ENCODE results near the gene UBQLN1.

The UBQLN1 gene

DNA sequence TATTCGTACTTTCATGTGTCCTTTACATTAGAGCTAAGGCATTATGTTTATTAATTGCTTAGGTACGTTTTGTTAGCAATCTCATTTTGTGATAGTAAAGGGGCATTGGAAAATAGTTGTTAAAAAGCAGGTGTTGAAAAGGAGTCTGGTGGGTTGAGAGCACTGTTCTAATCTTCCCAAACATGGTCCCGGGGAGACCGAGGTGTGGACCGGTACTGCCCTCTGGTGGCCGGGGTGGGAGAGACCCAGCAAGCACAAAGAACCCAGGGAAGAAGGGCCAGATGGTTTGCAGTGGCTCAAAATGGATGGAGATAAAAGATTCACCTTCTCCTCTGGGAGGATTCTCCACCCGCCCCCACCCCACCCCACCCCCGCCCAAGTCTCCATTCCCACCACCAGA lies 58.7 kb downstream of the UBQLN1 start:
- ChIA-PET POLR2A (ENCODE audit: low non-redundant PET) (no interaction called here), CTCF (interaction anchor here (0.6 to 1.4 kb wide), 12 partner anchors 9 to 607 kb away, joined by 3 to 8 read pairs (median 4); partner anchors contain the start of gene UBQLN1)
- TF ChIP-seq, protein P1, sequence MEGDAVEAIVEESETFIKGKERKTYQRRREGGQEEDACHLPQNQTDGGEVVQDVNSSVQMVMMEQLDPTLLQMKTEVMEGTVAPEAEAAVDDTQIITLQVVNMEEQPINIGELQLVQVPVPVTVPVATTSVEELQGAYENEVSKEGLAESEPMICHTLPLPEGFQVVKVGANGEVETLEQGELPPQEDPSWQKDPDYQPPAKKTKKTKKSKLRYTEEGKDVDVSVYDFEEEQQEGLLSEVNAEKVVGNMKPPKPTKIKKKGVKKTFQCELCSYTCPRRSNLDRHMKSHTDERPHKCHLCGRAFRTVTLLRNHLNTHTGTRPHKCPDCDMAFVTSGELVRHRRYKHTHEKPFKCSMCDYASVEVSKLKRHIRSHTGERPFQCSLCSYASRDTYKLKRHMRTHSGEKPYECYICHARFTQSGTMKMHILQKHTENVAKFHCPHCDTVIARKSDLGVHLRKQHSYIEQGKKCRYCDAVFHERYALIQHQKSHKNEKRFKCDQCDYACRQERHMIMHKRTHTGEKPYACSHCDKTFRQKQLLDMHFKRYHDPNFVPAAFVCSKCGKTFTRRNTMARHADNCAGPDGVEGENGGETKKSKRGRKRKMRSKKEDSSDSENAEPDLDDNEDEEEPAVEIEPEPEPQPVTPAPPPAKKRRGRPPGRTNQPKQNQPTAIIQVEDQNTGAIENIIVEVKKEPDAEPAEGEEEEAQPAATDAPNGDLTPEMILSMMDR (conservative IDR thresholded peaks at IDR 0.05; ENCODE audit: low read depth) = peak; percentile 65
- H3K27ac ChIP-seq = no peak overlapping the region
- DNase-seq (ENCODE audit: low spot score) = peak; percentile 73

DNA sequence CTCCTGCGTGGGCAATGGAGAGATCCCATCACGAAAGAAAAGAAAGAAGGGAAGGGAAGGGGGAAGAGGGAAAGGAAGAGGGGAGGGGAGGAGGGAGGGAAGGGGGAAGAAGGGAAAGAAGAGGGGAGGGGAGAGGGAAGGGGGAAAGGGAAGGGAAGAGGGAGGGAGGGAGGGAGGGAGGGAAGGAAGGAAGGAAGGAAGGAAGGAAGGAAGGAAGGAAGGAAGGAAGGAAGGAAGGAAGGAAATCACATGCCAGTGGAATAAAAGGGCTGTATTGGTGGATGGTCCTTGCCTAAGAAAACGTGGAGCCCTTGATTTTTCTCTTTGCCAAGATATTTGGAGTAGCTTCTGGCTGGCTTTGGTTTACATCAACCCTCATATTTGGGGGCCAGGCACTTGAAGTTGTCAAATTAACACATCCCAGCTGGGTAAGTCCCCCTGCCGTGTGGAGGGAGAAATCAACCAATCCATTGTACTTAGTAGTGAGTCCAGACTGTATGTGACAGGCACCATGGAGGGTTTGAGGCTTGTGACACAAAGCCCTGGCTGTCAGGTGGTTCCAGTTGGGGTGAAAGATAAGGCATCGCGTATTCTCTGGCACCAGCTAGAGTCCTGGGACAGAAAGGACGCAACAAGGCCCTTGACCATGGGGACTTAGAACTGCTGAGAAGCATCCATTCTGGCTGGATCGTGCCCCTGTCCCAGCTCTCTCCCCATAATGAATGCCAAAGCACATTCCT lies 61.1 kb downstream of the UBQLN1 start:
- CTCF ChIA-PET = interaction anchor here (0.6 to 0.8 kb wide), 2 partner anchors 15 to 454 kb away, joined by 4 to 6 read pairs; no protein-coding TSS in a partner anchor
- POLR2A ChIA-PET (ENCODE audit: low non-redundant PET) = no interaction called here
- peak overlapping the region; percentile 5; the same call in 1 of the 2 replicates for H3K27ac ChIP-seq
- TF ChIP-seq, protein P1 (conservative IDR thresholded peaks at IDR 0.05; ENCODE audit: low read depth) = no peak
- no peak for DNase-seq (ENCODE audit: low spot score)

DNA sequence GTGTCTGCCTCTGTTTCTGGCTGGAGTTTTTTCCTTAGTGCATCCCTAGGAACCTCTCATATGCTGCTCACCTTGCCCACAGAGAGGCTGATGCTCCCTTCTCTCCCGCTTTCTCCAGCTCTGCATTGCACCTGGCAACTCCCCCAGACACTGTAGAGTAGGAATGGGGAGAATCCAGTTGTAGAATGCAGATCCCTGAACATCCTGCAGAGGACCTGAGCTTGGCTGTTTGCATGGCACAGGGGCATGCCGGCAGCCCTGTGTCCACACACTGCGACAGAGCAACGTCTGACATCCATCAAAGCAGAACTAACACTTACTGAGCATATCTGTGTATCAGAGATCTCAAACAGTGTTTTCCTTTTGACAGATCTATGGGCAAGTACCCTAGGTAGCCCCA lies 65.0 kb downstream of the UBQLN1 start:
- no peak for DNase-seq (ENCODE audit: low spot score)
- TF ChIP-seq, protein P1 (conservative IDR thresholded peaks at IDR 0.05; ENCODE audit: low read depth) = no peak
- H3K27ac ChIP-seq = no peak overlapping the region
- CTCF ChIA-PET = no interaction called here
- POLR2A ChIA-PET (ENCODE audit: low non-redundant PET) = no interaction called here

DNA sequence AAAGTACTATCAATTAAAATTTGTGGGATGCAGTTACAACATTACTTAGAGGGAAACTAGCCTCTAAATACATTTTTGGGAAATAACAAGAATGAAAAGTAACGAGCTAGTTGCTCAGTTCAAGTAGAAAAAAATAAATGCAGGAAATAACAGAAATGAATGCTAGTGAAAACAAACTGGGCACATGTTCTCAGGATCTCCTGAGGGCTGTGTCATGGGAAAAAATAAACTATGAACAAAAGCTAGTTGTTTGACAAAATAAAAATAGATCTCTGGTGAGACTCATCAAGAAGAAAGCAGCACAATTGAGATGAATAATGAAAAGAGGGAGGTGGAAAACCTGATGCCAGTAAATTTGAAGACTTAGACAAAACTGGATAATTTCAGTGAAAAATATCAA lies 68.5 kb downstream of the UBQLN1 start:
- ChIA-PET POLR2A (ENCODE audit: low non-redundant PET) (no interaction called here), CTCF (no interaction called here)

DNA sequence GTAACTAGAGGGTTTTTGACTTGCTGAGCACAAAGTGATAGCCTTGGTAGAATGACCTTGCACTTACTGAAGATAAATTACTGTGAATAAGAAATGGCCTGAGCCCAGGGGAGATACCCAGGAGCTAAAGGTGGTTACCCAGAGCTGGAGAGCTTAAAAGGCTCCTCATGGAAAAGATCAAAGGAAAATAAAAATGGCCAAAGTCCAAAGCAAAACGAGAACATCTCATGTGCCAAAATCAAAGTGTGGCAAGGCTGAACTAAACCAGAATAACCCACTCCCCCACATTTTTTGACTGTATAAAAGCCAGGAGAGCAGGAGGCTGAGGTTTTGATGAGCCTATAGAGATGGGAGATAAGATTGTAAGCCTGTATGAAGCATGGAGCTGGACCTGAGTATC lies 70.4 kb downstream of the UBQLN1 start:
- TF ChIP-seq, protein P1 (conservative IDR thresholded peaks at IDR 0.05; ENCODE audit: low read depth) = no peak
- DNase-seq (ENCODE audit: low spot score) = no peak
- H3K27ac ChIP-seq = no peak overlapping the region
- ChIA-PET CTCF (interaction anchor here (0.6 to 1.3 kb wide), 2 partner anchors 11 to 54 kb away, joined by 4 to 6 read pairs; no protein-coding TSS in a partner anchor), POLR2A (ENCODE audit: low non-redundant PET) (no interaction called here)

More for the DNA sequence above, 68.5 kb downstream of the UBQLN1 start:
- no peak overlapping the region for H3K27ac ChIP-seq
- TF ChIP-seq, protein P1 (conservative IDR thresholded peaks at IDR 0.05; ENCODE audit: low read depth) = no peak
- DNase-seq (ENCODE audit: low spot score) = no peak

DNA sequence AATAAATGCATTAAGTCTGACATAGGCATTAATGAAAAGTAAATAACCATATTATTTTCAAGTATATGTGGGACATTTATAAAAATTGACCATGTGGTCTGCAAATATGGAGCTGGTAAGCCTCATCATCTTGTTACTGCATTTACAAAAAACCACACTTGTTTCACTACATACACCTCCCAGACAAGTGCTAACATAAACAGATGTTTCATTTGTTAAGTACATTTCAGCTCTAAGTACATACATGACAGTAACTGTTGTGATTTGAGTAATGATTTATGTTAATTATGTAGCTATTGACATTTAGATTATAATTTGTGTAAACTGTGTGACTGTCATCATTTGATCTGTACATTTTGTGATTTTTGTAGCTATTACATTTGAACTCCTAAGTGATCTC lies 70.9 kb downstream of the UBQLN1 start:
- no peak for DNase-seq (ENCODE audit: low spot score)
- CTCF ChIA-PET = interaction anchor here (0.6 to 1.3 kb wide), 4 partner anchors 12 to 319 kb away, joined by 3 to 6 read pairs (median 4); no protein-coding TSS in a partner anchor
- POLR2A ChIA-PET (ENCODE audit: low non-redundant PET) = no interaction called here
- no peak overlapping the region for H3K27ac ChIP-seq
- TF ChIP-seq, protein P1 (conservative IDR thresholded peaks at IDR 0.05; ENCODE audit: low read depth) = no peak

All from RWPE1 (cell line).